ENCODE measurements around the gene PRR18.

Gene PRR18

GRCh38 chr6:166334878-166335277 is 26.7 kb upstream of the PRR18 start:
- no peak for DNase-seq (ENCODE audit: low read depth in 2 of 2, low spot score in 1 of 2)

- DNase-seq (ENCODE audit: low read depth in 2 of 2, low spot score in 1 of 2), result no peak
These were observed 25.2 kb upstream of the PRR18 start for GRCh38 chr6:166333172-166333995.

GRCh38 chr6:166331503-166332415 is 23.6 kb upstream of the PRR18 start:
- DNase-seq (ENCODE audit: low read depth in 2 of 2, low spot score in 1 of 2), result no peak

- no peak for DNase-seq (ENCODE audit: low read depth in 2 of 2, low spot score in 1 of 2)
These were observed 22.4 kb upstream of the PRR18 start for GRCh38 chr6:166330612-166331011.

GRCh38 chr6:166325383-166326042 is 17.3 kb upstream of the PRR18 start:
- no peak for DNase-seq (ENCODE audit: low read depth in 2 of 2, low spot score in 1 of 2)

- DNase-seq (ENCODE audit: low read depth in 2 of 2, low spot score in 1 of 2), result no peak
These were observed 15.2 kb upstream of the PRR18 start for GRCh38 chr6:166323395-166323794.

- DNase-seq (ENCODE audit: low read depth in 2 of 2, low spot score in 1 of 2), result no peak
These were observed 10.7 kb upstream of the PRR18 start for GRCh38 chr6:166318649-166319600.

- DNase-seq (ENCODE audit: low read depth in 2 of 2, low spot score in 1 of 2), result no peak
These were observed 10.0 kb upstream of the PRR18 start for GRCh38 chr6:166318227-166318626.

GRCh38 chr6:166317261-166318212 is 9.3 kb upstream of the PRR18 start:
- DNase-seq (ENCODE audit: low read depth in 2 of 2, low spot score in 1 of 2), result no peak

- DNase-seq (ENCODE audit: low read depth in 2 of 2, low spot score in 1 of 2), result no peak
These were observed 7.2 kb upstream of the PRR18 start for GRCh38 chr6:166315436-166315835.

GRCh38 chr6:166314454-166314853 is 6.3 kb upstream of the PRR18 start:
- DNase-seq (ENCODE audit: low read depth in 2 of 2, low spot score in 1 of 2), result no peak

- DNase-seq (ENCODE audit: low read depth in 2 of 2, low spot score in 1 of 2), result no peak
These were observed 5.3 kb upstream of the PRR18 start for GRCh38 chr6:166313255-166314070.

- DNase-seq (ENCODE audit: low read depth in 2 of 2, low spot score in 1 of 2), result no peak
These were observed 4.6 kb upstream of the PRR18 start for GRCh38 chr6:166312832-166313231.

GRCh38 chr6:166310634-166311033 is 2.4 kb upstream of the PRR18 start:
- DNase-seq (ENCODE audit: low read depth in 2 of 2, low spot score in 1 of 2), result no peak

- DNase-seq (ENCODE audit: low read depth in 2 of 2, low spot score in 1 of 2), result no peak
These were observed 1.8 kb upstream of the PRR18 start for GRCh38 chr6:166309977-166310376.

GRCh38 chr6:166308769-166309589 is 787 bp upstream of the PRR18 start:
- no peak for DNase-seq (ENCODE audit: low read depth in 2 of 2, low spot score in 1 of 2)
